GM19463 (cell line): ENCODE data around the gene SH2B3.
"Not testable (repeated sequence)": the region's sequence is repeated elsewhere in the genome, so short reads cannot be mapped to it uniquely, and the experiment has no call there.

Experiments used
- ATAC-seq: cut with Tn5 transposase; IDR thresholded peaks from one replicate; pipeline ENCODE4 v1.9.1; 2021; ENCODE audit warnings: mild to moderate bottlenecking, moderate library complexity; ENCODE audit not compliant: unreplicated experiment

Gene SH2B3

GRCh38 chr12:111386885-111387284 lies 18.8 kb upstream of the SH2B3 start:
- no peak for ATAC-seq

GRCh38 chr12:111387747-111388323 lies 17.9 kb upstream of the SH2B3 start:
- no peak for ATAC-seq

DNA sequence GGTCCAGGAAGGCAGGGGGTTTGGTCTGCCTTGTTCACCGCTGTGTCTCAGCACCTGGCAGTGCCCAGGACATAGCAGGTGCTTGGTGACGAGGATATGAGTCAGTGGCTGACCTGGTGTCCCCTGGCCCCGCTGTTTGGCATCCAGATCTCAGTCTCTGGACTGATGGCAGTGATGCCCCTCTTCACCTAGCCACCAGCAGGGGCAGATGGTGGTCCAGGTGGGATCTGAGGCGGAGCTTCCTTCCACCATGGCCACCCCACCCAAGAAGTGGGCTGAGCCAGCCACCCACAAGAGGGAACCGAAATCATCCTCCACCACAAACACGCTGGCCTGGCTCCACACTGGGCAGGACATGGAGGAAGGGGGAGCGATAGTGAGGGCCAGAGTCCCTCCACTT lies 16.1 kb upstream of the SH2B3 start:
- no peak for ATAC-seq

DNA sequence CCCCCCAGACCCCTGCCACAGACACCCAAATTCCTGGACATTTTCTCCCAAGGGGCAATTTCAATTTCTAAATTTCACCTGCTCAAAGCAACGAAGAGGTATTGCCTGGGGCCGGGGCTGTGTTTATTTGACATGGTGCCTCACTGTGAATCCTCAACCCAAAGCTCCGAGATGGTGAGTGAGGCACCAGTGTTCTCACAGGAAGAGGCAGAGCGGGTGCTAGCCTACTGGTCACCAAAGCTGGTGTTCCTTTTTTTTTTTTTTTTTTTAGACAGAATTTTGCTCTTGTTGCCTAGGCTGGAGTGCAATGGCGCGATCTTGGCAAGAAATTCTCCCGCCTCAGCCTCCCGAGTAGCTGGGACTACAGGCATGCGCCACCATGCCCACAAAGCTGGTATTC lies 14.8 kb upstream of the SH2B3 start:
- ATAC-seq = no peak

- no peak for ATAC-seq
Observed at GRCh38 chr12:111393700-111394300, 11.9 kb upstream of the SH2B3 start.

DNA sequence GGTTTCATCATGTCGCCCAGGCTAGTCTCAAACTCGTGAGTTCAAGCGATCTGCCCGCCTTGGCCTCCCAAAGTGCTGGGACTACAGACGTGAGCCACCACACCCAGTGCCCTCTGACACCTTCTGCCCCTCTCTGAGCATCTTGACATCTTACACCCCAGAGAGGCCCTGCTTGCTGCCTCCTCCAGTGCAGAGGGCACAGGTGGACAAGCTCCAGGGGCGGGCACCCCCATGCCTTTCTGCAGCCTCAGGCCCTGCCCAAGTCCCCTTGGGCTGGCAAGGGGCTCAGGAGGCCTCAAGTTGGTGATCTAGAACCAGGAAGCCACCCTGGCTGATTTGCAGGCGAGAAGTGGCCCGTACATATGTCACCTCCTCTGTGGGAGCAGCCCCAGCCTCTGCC lies 11.2 kb upstream of the SH2B3 start:
- ATAC-seq = no peak

GRCh38 chr12:111395336-111396187 lies 10.2 kb upstream of the SH2B3 start:
- ATAC-seq = no peak

GRCh38 chr12:111396271-111396670 lies 9.5 kb upstream of the SH2B3 start:
- not testable (repeated sequence) for ATAC-seq

- ATAC-seq = peak; percentile 67
Observed at GRCh38 chr12:111396726-111397445, 8.8 kb upstream of the SH2B3 start.

GRCh38 chr12:111398530-111398929 lies 7.2 kb upstream of the SH2B3 start:
- ATAC-seq = no peak

DNA sequence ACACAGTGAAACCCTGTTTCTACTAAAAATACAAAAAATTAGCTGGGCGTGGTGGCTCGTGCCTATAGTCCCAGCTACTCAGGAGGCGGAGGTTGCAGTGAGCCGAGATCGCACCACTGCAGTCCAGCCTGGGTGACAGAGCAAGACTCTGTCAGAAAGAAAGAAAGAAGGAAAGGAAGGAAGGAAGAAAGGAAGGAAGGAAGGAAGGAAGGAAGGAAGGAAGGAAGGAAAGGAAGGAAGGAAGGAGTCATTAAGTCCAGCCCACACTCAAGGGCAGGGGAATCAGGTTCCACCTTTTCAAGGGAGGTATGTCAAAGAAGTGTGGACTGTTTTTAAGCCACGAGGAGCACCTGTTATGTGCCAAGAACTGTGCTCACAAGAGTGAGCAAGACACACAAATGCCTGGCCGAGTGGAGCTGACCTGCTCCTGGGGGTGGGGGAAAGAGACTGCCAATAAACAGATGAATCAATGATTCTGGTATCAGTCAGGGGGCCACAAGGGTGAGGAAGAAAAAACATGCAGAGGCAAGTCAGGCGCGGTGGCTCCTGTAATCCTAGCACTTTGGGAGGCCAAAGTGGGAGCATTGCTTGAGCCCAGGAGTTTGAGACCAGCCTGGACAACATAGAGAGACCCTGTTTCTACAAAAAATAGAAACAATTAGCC lies 5.8 kb upstream of the SH2B3 start:
- not testable (repeated sequence) for ATAC-seq

DNA sequence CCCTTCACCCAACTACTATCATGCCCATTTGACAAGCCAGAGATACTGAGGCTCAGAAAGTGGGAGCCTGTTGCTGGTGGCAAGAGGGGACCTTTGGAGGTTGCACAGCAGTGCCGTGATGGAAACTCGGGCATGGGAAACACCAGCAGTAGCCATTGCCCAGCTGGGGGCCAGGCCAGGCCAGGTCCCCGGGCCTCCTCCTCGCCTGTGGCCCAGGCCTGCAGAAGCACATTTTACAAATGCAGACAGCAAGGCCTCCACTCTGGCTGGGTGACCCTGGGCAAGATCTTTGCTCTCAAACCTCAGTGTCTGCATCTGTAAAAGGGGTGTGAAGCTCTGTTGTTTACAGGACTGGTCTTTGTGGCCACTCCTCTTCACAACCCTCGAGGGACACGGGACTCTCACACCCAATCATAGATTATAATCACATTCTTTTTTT lies 4.5 kb upstream of the SH2B3 start:
- no peak for ATAC-seq

DNA sequence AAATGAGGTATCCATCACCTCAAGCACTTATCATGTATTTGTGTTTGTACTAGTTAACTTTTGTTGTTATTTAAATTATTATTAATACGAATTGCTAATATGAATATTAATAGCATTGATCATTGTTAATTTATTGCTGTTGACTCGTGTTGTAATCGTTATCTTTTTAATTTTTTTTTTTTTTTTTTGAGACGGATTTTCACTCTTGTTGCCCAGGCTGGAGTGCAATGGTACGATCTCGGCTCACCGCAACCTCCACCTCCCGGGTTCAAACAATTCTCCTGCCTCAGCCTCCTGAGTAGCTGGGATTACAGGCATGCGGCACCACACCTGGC lies 3.3 kb upstream of the SH2B3 start:
- ATAC-seq = not testable (repeated sequence)

DNA sequence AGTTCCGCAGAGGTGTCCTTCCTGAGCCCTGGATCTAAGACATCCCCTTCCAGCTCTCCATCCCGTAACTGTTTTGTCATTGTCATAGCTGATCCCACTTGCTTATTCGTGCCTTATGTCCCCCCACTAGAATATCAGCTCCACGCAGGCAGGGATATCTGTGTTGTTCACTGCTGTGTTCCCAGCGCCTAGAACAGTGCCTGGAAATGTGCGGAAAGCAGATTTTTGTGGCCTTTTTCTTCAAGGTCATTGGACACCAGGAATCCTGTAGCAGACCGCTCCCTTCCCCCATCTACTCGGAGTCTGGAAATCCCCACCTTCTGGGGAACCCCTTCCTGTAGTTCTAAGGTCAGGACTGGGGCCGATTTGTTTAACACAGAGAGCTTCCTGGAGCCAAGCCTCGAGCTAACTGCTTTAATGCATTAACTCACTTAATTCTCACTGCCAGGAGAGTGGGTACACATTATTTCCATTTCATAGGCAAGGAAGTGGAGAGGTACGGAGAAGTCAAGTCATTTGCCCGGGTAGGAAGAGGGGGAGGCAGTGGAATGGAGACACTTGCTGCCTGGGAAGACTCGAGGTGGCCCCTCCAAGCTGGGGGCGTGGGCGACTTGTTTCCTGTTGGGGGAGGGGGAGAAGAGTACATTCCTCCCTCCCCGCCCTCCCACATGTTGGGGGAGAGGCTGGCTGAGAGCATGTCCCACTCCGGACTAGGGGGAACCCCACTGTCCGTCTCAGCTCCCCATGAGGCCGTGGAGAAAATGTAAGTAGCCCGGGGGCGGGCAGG lies 1.2 kb upstream of the SH2B3 start:
- ATAC-seq = no peak

DNA sequence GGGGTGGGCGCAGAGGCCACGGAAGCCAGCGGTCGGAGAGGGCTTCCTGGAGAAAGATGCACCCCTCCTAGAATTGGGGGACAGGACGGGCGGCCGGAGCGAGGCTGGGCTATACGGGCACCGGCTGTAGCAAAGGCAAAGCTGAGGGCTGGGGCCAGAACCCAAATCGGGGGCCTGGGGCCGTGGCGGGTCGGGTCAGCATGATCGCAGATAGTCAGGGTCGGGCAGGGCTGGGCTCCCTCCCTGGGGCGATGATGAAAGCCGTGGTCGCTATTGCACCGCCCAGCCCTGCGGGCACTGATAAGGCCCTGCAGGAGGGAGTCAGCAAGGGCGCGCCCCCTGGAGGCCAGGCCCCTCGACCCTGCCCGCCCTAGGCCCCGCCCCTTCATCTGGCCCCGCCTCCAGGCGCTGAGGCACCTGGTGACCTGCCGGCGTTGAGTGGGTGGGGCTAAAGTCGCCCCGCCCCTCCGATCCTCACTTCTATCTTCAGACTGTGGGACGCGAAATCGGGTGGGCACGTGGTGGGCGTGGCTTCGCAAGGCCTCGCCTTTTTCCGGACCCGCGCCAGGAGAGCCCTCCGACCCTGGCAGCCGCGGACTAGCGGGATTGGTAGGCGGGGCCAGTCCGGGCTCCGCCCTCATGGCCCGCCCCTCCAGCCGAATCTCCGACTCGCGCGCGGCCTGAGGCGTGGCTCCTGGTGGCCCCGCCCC lies 419 bp upstream of the SH2B3 start:
- ATAC-seq = peak; percentile 51

GRCh38 chr12:111406474-111407376 lies 1.0 kb downstream of the SH2B3 start:
- ATAC-seq = no peak

DNA sequence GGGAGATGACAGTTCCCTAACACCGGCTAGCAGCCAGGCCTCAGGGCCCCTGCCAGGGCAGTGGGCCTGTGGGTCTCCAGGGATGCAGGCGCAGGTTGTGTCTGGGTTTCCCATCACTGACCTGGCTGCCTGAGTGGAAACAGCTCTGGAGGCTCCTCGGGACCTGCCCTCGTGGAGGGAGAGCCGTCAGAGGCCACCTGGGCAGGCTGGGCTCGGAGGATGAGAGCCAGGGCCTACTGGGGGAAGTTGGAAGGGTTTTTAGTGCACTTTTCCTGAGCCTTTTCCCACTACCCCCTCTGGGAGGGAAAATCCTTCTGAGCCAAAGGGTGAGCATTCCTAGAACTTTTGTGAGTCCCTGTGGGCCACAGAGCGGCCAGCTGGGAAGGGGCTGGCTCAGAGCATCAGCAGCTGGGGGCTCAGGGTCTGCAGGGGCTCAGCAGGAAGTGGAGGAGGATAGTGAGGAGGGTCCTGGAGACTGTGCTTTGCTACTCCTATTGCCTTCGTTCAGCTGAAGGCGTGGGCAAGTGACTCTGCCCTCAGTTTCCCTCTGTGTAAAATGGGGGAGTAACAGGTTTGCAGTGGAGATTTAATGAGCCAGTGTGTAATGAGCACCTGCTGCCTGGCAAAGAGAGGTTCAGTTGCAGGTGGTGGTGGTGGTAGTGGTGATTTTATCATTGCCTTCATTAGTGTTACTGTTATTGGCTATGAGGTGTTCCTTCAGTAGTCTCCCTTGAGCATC lies 1.8 kb downstream of the SH2B3 start:
- no peak for ATAC-seq

- no peak for ATAC-seq
Observed at GRCh38 chr12:111408116-111408440, 2.4 kb downstream of the SH2B3 start.
